Measurements from ENCODE around the gene ELAVL4.

DNA sequence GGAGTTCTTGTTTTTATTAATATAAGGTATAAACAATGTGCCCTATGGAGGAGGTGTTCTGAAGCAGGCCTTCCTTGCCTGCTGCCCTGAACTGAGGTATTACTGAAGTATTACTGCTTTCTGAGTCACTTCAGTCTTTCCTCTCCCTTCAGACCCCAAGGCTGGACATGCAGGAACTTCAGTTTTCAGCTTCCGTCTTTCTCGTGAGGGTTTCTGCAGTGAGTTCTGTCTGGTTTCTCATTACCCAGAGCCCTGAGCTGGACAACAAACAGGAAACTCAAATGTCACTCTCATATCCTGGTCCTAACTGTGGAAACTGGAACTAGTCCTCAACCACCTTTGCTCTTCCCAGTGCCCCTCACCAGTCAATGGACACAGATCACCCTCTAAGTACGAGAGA is 46.8 kb downstream of the ELAVL4 start:
- TF ChIP-seq POLR2A (IDR thresholded peaks at IDR 0.05; ENCODE audit: low read depth, low read length) (no peak), POLR2AphosphoS5 (IDR thresholded peaks at IDR 0.05; ENCODE audit: low read depth, low read length) (no peak)
